Liver (tissue), 9 donors: Measurements from ENCODE around the gene PITPNM3. TPM values are rescaled to one million over a fixed set of nuclear protein-coding genes. Genes with fewer than 3 reads are reported as not detected.

Experiments used
- DNase-seq: peaks from one replicate; pipeline ENCODE4 v3.0.0-alpha.2; 2017; ENCODE audit warnings: low spot score
- H3K27ac ChIP-seq, 2 donors: one replicate each; pipeline ENCODE4 v1.7.0; 2013; ENCODE audit warnings: inconsistent platforms in 2 of 2, low read length in 2 of 2, control low read depth in 1 of 2, low read depth in 1 of 2, mild to moderate bottlenecking in 1 of 2
- H3K27me3 ChIP-seq, 4 donors: one replicate each; pipeline versions ENCODE4 v1.6.1 to v1.7.0; 2013; ENCODE audit warnings: low read length in 3 of 4, inconsistent platforms in 1 of 4, mild to moderate bottlenecking in 1 of 4, moderate library complexity in 1 of 4; ENCODE audit not compliant: control insufficient read depth in 4 of 4, insufficient read depth in 4 of 4
- H3K36me3 ChIP-seq, 4 donors: one replicate each; pipeline versions ENCODE4 v1.6.1 to v1.7.0; 2013; ENCODE audit warnings: low read length in 3 of 4, mild to moderate bottlenecking in 3 of 4, low read depth in 1 of 4, moderate library complexity in 1 of 4; ENCODE audit not compliant: control insufficient read depth in 4 of 4, insufficient read depth in 3 of 4
- H3K4me1 ChIP-seq, 4 donors: one replicate each; pipeline versions ENCODE4 v1.6.1 to v1.7.0; 2013; ENCODE audit warnings: low read length in 3 of 4, mild to moderate bottlenecking in 3 of 4, moderate library complexity in 1 of 4; ENCODE audit not compliant: control insufficient read depth in 4 of 4, insufficient read depth in 4 of 4
- H3K4me3 ChIP-seq, 3 donors: one replicate each; pipeline versions ENCODE4 v1.6.1 to v1.7.0; 2013; ENCODE audit warnings: low read length in 3 of 3, control low read depth in 1 of 3, low read depth in 1 of 3, mild to moderate bottlenecking in 1 of 3
- H3K9ac ChIP-seq, 2 donors: one replicate each; pipeline ENCODE4 v1.7.0; 2013; ENCODE audit warnings: low read length in 2 of 2, mild to moderate bottlenecking in 2 of 2, moderate library complexity in 2 of 2, control low read depth in 1 of 2, low read depth in 1 of 2
- H3K9me3 ChIP-seq, 4 donors: one replicate each; pipeline versions ENCODE4 v1.6.1 to v1.7.0; 2013; ENCODE audit warnings: low read length in 3 of 4; ENCODE audit not compliant: control insufficient read depth in 4 of 4
- FOXA1 ChIP-seq: IDR thresholded peaks from 2 replicates; pipeline ENCODE4 v1.6.1; 2016; ENCODE audit warnings: antibody characterized with exemption
- FOXA2 ChIP-seq: IDR thresholded peaks from 2 replicates; pipeline ENCODE4 v1.6.1; 2016; ENCODE audit warnings: antibody characterized with exemption
- GABPA ChIP-seq, 2 donors: IDR thresholded peaks in 1 of 2; conservative IDR thresholded peaks in 1 of 2; 2 replicates each; pipeline ENCODE4 v1.6.1; 2016; ENCODE audit warnings: antibody characterized with exemption in 2 of 2, mild to moderate bottlenecking in 1 of 2, moderate library complexity in 1 of 2
- HNF4A ChIP-seq, 2 donors: conservative IDR thresholded peaks; 2 replicates each; pipeline ENCODE4 v1.6.1; 2016; ENCODE audit warnings: antibody characterized with exemption in 2 of 2, mild to moderate bottlenecking in 2 of 2
- HNF4G ChIP-seq: IDR thresholded peaks from 2 replicates; pipeline ENCODE4 v1.6.1; 2016; ENCODE audit warnings: antibody characterized with exemption
- NR2F2 ChIP-seq: IDR thresholded peaks from 2 replicates; pipeline ENCODE4 v1.6.1; 2016; ENCODE audit warnings: antibody characterized with exemption
- RXRA ChIP-seq, 2 donors: IDR thresholded peaks; 2 replicates each; pipeline ENCODE4 v1.6.1; 2017 to 2018; ENCODE audit warnings: antibody characterized with exemption in 2 of 2, mild to moderate bottlenecking in 1 of 2
- SP1 ChIP-seq: IDR thresholded peaks from 2 replicates; pipeline ENCODE4 v1.6.1; 2018; ENCODE audit warnings: antibody characterized with exemption, mild to moderate bottlenecking
- YY1 ChIP-seq: IDR thresholded peaks from 2 replicates; pipeline ENCODE4 v1.6.1; 2016; ENCODE audit warnings: antibody characterized with exemption, mild to moderate bottlenecking
- WGBS: extraction: QIAGEN DNeasy Blood & Tissue Kit; methylation state at CpG from one replicate; pipeline ENCODE4 v1.1.7; 2013; 5-methylcytosine and 5-hydroxymethylcytosine counted together
- polyA plus RNA-seq, 2 donors: library from polyadenylated mRNA; stranded (reverse) in 1 of 2; unstranded in 1 of 2; fragments of 200-250 nt in 1 of 2; fragments of >200 nt in 1 of 2; fragmentation: Nextera tagmentation in 1 of 2; extraction: Ambion mirVana in 1 of 2; gene quantifications; one replicate each; pipeline versions ENCODE4 v1.2.1 to v1.2.3, GENCODE V29; 2013 to 2015
- total RNA-seq, 2 donors: library from RNA; depleted of rRNA; stranded (reverse); fragments of >200 nt; gene quantifications; one replicate each; pipeline ENCODE4 v1.2.3, GENCODE V29; 2014
- TF ChIP-seq, protein P1 (sequence below): fragments of 150-350 bp; IDR thresholded peaks from 2 replicates; pipeline ENCODE4 v1.5.1; 2017; ENCODE audit warnings: improper control_type of control experiment, low read depth, low read length; ENCODE audit not compliant: missing input control
- TF ChIP-seq, protein P2 (sequence below): IDR thresholded peaks from 2 replicates; pipeline ENCODE4 v1.6.1; 2016; ENCODE audit warnings: antibody characterized with exemption
- TF ChIP-seq, protein P3 (sequence below): IDR thresholded peaks from 2 replicates; pipeline ENCODE4 v1.6.1; 2016; ENCODE audit warnings: antibody characterized with exemption, mild to moderate bottlenecking
- TF ChIP-seq, protein P4 (sequence below): IDR thresholded peaks from 2 replicates; pipeline ENCODE4 v1.6.1; 2016; ENCODE audit warnings: antibody characterized with exemption
- donor health status: healthy.
- donor health status: healthy.
- donor health status: healthy.
- donor health status: healthy.
- donor health status: healthy.

The PITPNM3 gene
- total and polyA plus RNA-seq, 4 donors = 1.5 to 5.0 (median 1.8) TPM

DNA sequence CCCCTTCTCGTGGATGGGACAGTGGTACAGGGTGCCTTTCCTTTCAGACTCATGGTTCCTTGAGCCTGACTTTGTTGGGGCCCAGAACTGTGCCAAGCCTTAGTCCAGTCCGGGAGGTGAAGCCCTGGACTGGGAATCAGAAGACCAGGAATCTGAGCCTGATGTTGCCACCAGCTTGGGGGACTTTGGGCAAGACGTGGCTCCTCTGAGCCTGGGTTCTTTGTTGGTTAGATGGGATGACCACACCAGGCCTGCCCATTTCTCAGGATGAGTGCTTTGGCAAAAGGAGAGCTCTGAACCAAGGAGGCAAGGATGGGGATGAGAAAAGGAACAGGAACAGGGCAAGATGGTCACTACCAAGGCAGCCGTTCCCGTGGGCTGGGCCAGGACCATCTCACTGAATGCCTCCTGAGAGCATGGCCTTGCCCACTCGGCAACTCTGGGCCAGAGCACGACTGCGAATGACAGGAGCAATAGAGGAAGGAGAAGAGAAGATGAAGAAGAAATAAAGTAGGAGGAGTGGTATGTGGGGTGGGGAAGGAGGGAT is 32.5 kb downstream of the PITPNM3 start (continued):
- TF ChIP-seq, protein P1, sequence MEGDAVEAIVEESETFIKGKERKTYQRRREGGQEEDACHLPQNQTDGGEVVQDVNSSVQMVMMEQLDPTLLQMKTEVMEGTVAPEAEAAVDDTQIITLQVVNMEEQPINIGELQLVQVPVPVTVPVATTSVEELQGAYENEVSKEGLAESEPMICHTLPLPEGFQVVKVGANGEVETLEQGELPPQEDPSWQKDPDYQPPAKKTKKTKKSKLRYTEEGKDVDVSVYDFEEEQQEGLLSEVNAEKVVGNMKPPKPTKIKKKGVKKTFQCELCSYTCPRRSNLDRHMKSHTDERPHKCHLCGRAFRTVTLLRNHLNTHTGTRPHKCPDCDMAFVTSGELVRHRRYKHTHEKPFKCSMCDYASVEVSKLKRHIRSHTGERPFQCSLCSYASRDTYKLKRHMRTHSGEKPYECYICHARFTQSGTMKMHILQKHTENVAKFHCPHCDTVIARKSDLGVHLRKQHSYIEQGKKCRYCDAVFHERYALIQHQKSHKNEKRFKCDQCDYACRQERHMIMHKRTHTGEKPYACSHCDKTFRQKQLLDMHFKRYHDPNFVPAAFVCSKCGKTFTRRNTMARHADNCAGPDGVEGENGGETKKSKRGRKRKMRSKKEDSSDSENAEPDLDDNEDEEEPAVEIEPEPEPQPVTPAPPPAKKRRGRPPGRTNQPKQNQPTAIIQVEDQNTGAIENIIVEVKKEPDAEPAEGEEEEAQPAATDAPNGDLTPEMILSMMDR = no peak
- TF ChIP-seq SP1 (no peak), NR2F2 (no peak)

DNA sequence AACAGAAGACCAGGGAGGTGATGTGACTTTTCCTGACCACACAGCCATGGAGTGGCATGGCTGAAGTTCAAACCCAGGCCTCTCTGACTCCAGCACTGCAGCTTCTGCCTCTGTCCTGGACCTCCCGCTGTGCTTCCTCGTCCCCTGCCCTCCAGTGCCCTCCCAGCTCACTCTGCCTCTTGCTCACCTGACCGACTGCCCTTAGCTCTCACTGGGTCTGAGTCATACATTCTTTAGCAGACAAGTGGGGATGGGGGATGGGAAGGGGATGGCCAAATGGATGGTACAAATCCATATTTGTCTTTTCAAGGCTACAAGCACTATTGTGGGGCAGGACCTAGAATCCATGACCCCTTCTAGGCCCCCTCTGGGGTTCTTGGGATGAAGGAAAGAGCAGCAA is 33.0 kb downstream of the PITPNM3 start:
- H3K9me3 ChIP-seq = no peaks in the 10 kb centered on the region
- no peak for DNase-seq
- no peaks in the 10 kb centered on the region for H3K4me1 ChIP-seq
- no peaks in the 10 kb centered on the region for H3K36me3 ChIP-seq
- H3K4me3 ChIP-seq = no peak overlapping the region
- no peaks in the 10 kb centered on the region for H3K27me3 ChIP-seq
- no peak overlapping the region for H3K27ac ChIP-seq
- TF ChIP-seq SP1 = no peak
- TF ChIP-seq, protein P2, sequence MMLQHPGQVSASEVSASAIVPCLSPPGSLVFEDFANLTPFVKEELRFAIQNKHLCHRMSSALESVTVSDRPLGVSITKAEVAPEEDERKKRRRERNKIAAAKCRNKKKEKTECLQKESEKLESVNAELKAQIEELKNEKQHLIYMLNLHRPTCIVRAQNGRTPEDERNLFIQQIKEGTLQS = no peak
- TF ChIP-seq, protein P3, sequence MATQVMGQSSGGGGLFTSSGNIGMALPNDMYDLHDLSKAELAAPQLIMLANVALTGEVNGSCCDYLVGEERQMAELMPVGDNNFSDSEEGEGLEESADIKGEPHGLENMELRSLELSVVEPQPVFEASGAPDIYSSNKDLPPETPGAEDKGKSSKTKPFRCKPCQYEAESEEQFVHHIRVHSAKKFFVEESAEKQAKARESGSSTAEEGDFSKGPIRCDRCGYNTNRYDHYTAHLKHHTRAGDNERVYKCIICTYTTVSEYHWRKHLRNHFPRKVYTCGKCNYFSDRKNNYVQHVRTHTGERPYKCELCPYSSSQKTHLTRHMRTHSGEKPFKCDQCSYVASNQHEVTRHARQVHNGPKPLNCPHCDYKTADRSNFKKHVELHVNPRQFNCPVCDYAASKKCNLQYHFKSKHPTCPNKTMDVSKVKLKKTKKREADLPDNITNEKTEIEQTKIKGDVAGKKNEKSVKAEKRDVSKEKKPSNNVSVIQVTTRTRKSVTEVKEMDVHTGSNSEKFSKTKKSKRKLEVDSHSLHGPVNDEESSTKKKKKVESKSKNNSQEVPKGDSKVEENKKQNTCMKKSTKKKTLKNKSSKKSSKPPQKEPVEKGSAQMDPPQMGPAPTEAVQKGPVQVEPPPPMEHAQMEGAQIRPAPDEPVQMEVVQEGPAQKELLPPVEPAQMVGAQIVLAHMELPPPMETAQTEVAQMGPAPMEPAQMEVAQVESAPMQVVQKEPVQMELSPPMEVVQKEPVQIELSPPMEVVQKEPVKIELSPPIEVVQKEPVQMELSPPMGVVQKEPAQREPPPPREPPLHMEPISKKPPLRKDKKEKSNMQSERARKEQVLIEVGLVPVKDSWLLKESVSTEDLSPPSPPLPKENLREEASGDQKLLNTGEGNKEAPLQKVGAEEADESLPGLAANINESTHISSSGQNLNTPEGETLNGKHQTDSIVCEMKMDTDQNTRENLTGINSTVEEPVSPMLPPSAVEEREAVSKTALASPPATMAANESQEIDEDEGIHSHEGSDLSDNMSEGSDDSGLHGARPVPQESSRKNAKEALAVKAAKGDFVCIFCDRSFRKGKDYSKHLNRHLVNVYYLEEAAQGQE = no peak
- TF ChIP-seq, protein P1 = no peak
- no peak for TF ChIP-seq NR2F2
- no peak for TF ChIP-seq FOXA1
- TF ChIP-seq FOXA2 = no peak
- TF ChIP-seq HNF4G = no peak
- TF ChIP-seq HNF4A (conservative IDR thresholded peaks at IDR 0.05) = no peak
- TF ChIP-seq RXRA (IDR thresholded peaks at IDR 0.05) = no peak
- no peak for TF ChIP-seq YY1
- TF ChIP-seq GABPA (IDR thresholded peaks at IDR 0.05 in 1 of 2, conservative IDR thresholded peaks at IDR 0.05 in 1 of 2) = no peak
- TF ChIP-seq, protein P4, sequence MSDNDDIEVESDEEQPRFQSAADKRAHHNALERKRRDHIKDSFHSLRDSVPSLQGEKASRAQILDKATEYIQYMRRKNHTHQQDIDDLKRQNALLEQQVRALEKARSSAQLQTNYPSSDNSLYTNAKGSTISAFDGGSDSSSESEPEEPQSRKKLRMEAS = no peak
- H3K9ac ChIP-seq = no peak overlapping the region
- WGBS = 85% methylated on average over 3 of the region's 3 CpGs
